Chondrocyte (in vitro differentiated cells): Measurements from ENCODE around the gene DLG2. TPM values are rescaled to one million over a fixed set of nuclear protein-coding genes. Genes with fewer than 3 reads are reported as not detected.

Experiments
- DNase-seq: peaks from one replicate; pipeline ENCODE4 v3.0.0; 2021; ENCODE audit warnings: mixed read lengths, low spot score
- H3K27ac Mint-ChIP-seq: one replicate; pipeline ENCODE4 v1.8.0; 2021; ENCODE audit warnings: mild to moderate bottlenecking, moderate library complexity, mixed read lengths; ENCODE audit not compliant: unreplicated experiment
- H3K27me3 Mint-ChIP-seq: 2 replicates; pipeline ENCODE4 v1.8.0; 2021; ENCODE audit warnings: low read depth, mixed read lengths
- H3K36me3 Mint-ChIP-seq: 2 replicates; pipeline ENCODE4 v1.8.0; 2021; ENCODE audit warnings: low read depth, mixed read lengths
- H3K4me1 Mint-ChIP-seq: 2 replicates; pipeline ENCODE4 v1.8.0; 2021; ENCODE audit warnings: low read depth, mild to moderate bottlenecking, mixed read lengths
- H3K4me3 Mint-ChIP-seq: one replicate; pipeline ENCODE4 v1.8.0; 2021; ENCODE audit warnings: mild to moderate bottlenecking, moderate library complexity, mixed read lengths; ENCODE audit not compliant: unreplicated experiment
- H3K9me3 Mint-ChIP-seq: 2 replicates; pipeline ENCODE4 v1.8.0; 2021; ENCODE audit warnings: low read depth, mixed read lengths
- CTCF ChIP-seq: fragments of 200-600 bp; sonication (generic); IDR thresholded peaks from 2 replicates; pipeline ENCODE4 v1.5.0; 2021; ENCODE audit warnings: antibody characterized with exemption, mild to moderate bottlenecking, moderate library complexity
- total RNA-seq: library from RNA; stranded (reverse); gene quantifications from 3 replicates; pipeline ENCODE4 v1.2.1, GENCODE V29; 2021

DLG2 gene
- total RNA-seq, 1 donor from 2014 or later, result 1.3 TPM

- no peak for TF ChIP-seq CTCF
- no peak overlapping the region for H3K4me3 Mint-ChIP-seq
- no peaks in the 10 kb centered on the region for H3K9me3 Mint-ChIP-seq
- H3K27me3 Mint-ChIP-seq, result no peaks in the 10 kb centered on the region
- DNase-seq, result no peak
- no peaks in the 10 kb centered on the region for H3K36me3 Mint-ChIP-seq
- no peaks in the 10 kb centered on the region for H3K4me1 Mint-ChIP-seq
- H3K27ac Mint-ChIP-seq, result no peak overlapping the region
Measured at GRCh38 chr11:84408946-84409411, 1218.2 kb downstream of the DLG2 start.

- Mint-ChIP-seq H3K4me3 (no peak overlapping the region), H3K27ac (no peak overlapping the region), H3K27me3 (no peaks in the 10 kb centered on the region), H3K36me3 (no peaks in the 10 kb centered on the region), H3K9me3 (no peaks in the 10 kb centered on the region), H3K4me1 (no peaks in the 10 kb centered on the region)
- DNase-seq, result no peak
- TF ChIP-seq CTCF, result no peak
Measured at GRCh38 chr11:84407091-84407490, 1220.1 kb downstream of the DLG2 start.

GRCh38 chr11:84398017-84398626, 1229.0 kb downstream of the DLG2 start:
- no peak overlapping the region for H3K27ac Mint-ChIP-seq
- peak; percentile 30 for TF ChIP-seq CTCF
- H3K27me3 Mint-ChIP-seq, result peaks cover 4% of the 10 kb centered on the region
- no peaks in the 10 kb centered on the region for H3K4me1 Mint-ChIP-seq
- no peak overlapping the region for H3K4me3 Mint-ChIP-seq
- no peaks in the 10 kb centered on the region for H3K36me3 Mint-ChIP-seq
- no peaks in the 10 kb centered on the region for H3K9me3 Mint-ChIP-seq
- no peak for DNase-seq

GRCh38 chr11:84396521-84396920, 1230.6 kb downstream of the DLG2 start:
- H3K9me3 Mint-ChIP-seq, result no peaks in the 10 kb centered on the region
- DNase-seq, result no peak
- no peak overlapping the region for H3K27ac Mint-ChIP-seq
- peaks cover 4% of the 10 kb centered on the region for H3K27me3 Mint-ChIP-seq
- H3K4me1 Mint-ChIP-seq, result no peaks in the 10 kb centered on the region
- H3K36me3 Mint-ChIP-seq, result no peaks in the 10 kb centered on the region
- no peak overlapping the region for H3K4me3 Mint-ChIP-seq
- no peak for TF ChIP-seq CTCF

GRCh38 chr11:84390441-84391078, 1236.6 kb downstream of the DLG2 start:
- H3K27me3 Mint-ChIP-seq, result peaks cover 13% of the 10 kb centered on the region
- no peak overlapping the region for H3K27ac Mint-ChIP-seq
- no peak for TF ChIP-seq CTCF
- no peaks in the 10 kb centered on the region for H3K4me1 Mint-ChIP-seq
- H3K4me3 Mint-ChIP-seq, result no peak overlapping the region
- DNase-seq, result no peak
- no peaks in the 10 kb centered on the region for H3K36me3 Mint-ChIP-seq
- H3K9me3 Mint-ChIP-seq, result no peaks in the 10 kb centered on the region
